ENCODE data around the gene CADM1.

The CADM1 gene

DNA sequence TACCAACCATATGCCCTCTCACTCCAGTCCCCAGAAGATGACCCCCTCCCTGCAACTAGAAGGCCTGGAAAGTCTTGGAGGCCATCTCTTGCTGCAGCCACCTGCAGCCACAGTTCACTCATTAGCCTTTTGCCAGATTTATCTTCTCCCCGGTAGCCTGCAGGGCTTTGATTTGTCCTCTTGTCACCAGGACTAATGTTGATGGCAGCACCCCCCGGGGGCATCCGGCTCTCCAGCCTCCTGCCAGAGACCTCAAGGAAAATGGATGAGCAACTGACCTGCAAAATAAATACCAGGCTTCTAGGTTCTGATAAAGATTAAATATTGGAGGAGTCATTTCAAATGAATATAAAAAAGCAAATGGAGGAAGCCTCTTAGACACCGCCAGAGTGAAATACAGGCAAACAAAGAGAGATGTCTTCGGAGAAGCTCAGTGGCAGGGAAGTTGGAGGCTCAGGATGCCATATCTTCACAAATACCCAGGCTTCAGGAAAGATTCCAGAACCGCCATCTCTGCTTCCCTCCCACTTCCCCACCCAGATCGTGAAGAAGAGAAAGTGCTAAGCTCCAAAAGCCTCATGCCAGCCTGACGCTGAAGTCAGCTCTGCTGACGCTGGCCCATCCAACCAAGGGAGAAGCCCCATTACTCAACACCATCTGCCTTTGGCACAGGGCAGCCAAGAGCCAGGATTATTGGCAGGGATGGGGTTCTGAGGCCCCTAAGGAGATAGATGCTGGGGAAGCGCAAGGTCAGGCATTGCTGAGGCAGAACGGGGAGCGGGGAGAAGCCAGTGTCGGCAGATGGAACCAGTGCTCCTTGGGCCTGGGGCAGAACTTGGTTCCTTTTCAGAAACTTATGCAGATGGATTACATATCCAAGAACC is 362.7 kb downstream of the CADM1 start:
- Histone ChIP-seq H3K9me3 (ENCODE audit: low read depth, low read length) (no peaks in the 10 kb centered on the region), H3K4me3 (no peak overlapping the region), H3K27ac (no peak overlapping the region), H3K9ac (ENCODE audit: insufficient read length) (no peak overlapping the region), H3K36me3 (ENCODE audit: insufficient read depth, low read length) (no peaks in the 10 kb centered on the region)
- no peak for TF ChIP-seq EZH2 (IDR thresholded peaks at IDR 0.05)
- DNase-seq (ENCODE audit: low read depth, low spot score): no peak

- Histone ChIP-seq H3K4me3 (no peak overlapping the region), H3K36me3 (ENCODE audit: insufficient read depth, low read length) (no peaks in the 10 kb centered on the region), H3K27ac (no peak overlapping the region), H3K9me3 (ENCODE audit: low read depth, low read length) (no peaks in the 10 kb centered on the region), H3K9ac (ENCODE audit: insufficient read length) (no peak overlapping the region)
- no peak for DNase-seq (ENCODE audit: low read depth, low spot score)
- TF ChIP-seq FOXP2 (optimal IDR thresholded peaks at IDR 0.05; ENCODE audit: control extremely low read depth, extremely low read length, insufficient read depth) (no peak), POLR2AphosphoS5 (IDR thresholded peaks at IDR 0.05; ENCODE audit: borderline replicate concordance, low read depth, low read length) (no peak), EZH2 (IDR thresholded peaks at IDR 0.05) (no peak)
These were observed 368.3 kb downstream of the CADM1 start for GRCh38 chr11:115135936-115136335.

DNA sequence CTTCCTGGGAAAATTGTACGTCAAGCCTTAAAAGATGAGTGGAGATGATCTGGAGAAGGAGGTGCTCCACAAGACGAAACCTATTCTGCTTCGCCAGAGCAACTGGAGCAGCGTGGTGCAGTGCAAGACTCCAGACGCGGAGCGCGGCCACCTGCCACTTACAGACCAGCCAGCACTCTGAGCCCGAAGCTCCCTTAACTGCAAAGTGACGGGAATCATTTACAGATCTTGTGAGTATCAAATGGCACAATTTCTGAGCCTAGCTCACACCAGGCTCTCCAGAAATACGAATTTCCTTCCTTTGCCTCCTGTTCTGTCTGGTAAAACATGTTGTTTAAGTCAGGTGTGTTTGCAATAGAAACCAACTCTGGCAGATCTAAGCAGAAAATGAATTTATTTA is 369.3 kb downstream of the CADM1 start:
- TF ChIP-seq POLR2AphosphoS5 (IDR thresholded peaks at IDR 0.05; ENCODE audit: borderline replicate concordance, low read depth, low read length) (no peak), EZH2 (IDR thresholded peaks at IDR 0.05) (no peak), FOXP2 (optimal IDR thresholded peaks at IDR 0.05; ENCODE audit: control extremely low read depth, extremely low read length, insufficient read depth) (no peak)
- H3K4me3 ChIP-seq: no peak overlapping the region
- DNase-seq (ENCODE audit: low read depth, low spot score): no peak
- H3K9ac ChIP-seq (ENCODE audit: insufficient read length): no peak overlapping the region
- no peaks in the 10 kb centered on the region for H3K9me3 ChIP-seq (ENCODE audit: low read depth, low read length)
- no peaks in the 10 kb centered on the region for H3K36me3 ChIP-seq (ENCODE audit: insufficient read depth, low read length)
- H3K27ac ChIP-seq: no peak overlapping the region

- no peak overlapping the region for H3K27ac ChIP-seq
- TF ChIP-seq FOXP2 (optimal IDR thresholded peaks at IDR 0.05; ENCODE audit: control extremely low read depth, extremely low read length, insufficient read depth) (no peak), POLR2AphosphoS5 (IDR thresholded peaks at IDR 0.05; ENCODE audit: borderline replicate concordance, low read depth, low read length) (no peak), EZH2 (IDR thresholded peaks at IDR 0.05) (no peak)
- H3K9ac ChIP-seq (ENCODE audit: insufficient read length): no peak overlapping the region
- DNase-seq (ENCODE audit: low read depth, low spot score): no peak
- no peaks in the 10 kb centered on the region for H3K36me3 ChIP-seq (ENCODE audit: insufficient read depth, low read length)
- no peaks in the 10 kb centered on the region for H3K9me3 ChIP-seq (ENCODE audit: low read depth, low read length)
- H3K4me3 ChIP-seq: no peak overlapping the region
These were observed 370.6 kb downstream of the CADM1 start for GRCh38 chr11:115133475-115134209.

DNA sequence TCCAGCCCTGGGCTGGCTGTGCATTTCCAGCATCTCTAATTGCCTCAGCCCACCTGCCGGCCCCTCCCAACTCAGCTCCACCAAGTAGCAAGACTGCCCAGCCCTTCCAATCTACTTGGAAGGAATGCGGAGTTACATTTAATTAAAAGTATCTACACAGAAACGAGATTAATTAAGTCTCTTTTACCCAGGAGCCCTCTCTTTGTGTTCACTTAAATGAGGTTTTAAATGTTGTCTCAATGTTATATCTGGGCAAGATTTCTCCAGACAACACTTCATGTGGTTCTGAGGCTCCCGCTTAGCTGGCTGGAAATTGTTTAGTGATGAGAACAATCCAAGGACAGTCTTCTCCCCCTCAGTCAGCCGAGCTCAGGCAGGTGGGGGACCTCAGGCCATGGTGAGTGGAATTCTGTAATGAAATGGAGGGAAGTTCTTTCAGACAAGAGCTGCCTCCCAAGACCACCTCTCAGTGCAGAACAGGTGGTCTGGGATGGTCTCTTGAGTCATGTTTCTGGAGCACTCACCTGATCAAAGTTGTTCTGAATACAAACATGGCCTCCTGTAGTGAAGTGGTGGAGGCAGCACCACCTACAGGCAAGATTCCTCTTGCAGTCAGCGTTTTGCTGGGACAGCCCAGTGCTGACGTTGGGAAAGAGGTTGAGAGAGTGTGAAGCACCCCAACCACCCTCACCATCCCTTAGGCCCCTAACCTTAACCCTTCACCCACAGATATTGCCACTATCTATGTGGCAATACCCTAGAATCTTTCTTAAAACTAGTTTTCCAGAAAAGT is 371.6 kb downstream of the CADM1 start:
- no peaks in the 10 kb centered on the region for H3K36me3 ChIP-seq (ENCODE audit: insufficient read depth, low read length)
- no peak overlapping the region for H3K27ac ChIP-seq
- TF ChIP-seq FOXP2 (optimal IDR thresholded peaks at IDR 0.05; ENCODE audit: control extremely low read depth, extremely low read length, insufficient read depth) (no peak), POLR2AphosphoS5 (IDR thresholded peaks at IDR 0.05; ENCODE audit: borderline replicate concordance, low read depth, low read length) (no peak), EZH2 (IDR thresholded peaks at IDR 0.05) (no peak)
- H3K9me3 ChIP-seq (ENCODE audit: low read depth, low read length): no peaks in the 10 kb centered on the region
- H3K4me3 ChIP-seq: no peak overlapping the region
- no peak overlapping the region for H3K9ac ChIP-seq (ENCODE audit: insufficient read length)
- no peak for DNase-seq (ENCODE audit: low read depth, low spot score)

DNA sequence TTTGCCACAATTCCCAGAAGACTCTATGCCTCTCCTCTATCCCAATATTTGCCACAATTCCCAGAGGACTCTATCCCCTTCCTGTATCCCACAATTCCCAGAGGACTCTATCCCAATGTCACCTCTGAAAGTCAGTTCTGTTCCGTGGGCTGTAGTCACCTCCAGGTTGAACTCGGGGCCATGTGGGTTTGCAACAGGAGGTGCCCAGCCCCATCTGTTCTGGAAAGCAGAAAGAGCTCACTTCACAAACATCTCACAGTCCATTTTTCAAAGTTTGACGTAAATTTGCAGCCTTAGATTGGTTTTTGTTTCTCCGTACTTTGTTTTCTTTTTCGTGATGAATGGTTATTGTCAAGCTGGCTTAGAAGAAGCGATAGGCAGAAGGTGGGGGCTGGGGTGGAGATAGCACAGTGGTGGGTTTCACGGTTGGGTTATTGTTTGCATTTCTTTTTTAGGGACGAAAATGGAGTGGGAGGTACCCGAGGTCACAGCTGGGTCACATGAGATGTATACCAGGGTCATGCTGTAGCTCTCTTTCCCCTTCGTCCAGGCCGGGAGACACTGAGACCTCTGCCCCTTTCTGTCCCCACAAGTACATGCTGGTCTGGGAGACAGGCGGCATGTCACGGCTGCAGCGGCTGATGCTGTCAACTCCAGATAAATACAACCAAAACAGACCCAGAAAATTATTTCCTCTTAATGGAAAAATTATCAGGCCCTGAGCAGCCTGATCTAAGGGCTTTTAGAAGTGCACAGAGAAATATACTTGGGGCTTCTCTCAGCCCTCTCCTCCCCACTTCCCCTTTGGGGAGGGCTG is 374.5 kb downstream of the CADM1 start:
- TF ChIP-seq POLR2AphosphoS5 (IDR thresholded peaks at IDR 0.05; ENCODE audit: borderline replicate concordance, low read depth, low read length) (no peak), FOXP2 (optimal IDR thresholded peaks at IDR 0.05; ENCODE audit: control extremely low read depth, extremely low read length, insufficient read depth) (no peak), EZH2 (IDR thresholded peaks at IDR 0.05) (no peak)
- no peak overlapping the region for H3K4me3 ChIP-seq
- no peak for DNase-seq (ENCODE audit: low read depth, low spot score)
- no peaks in the 10 kb centered on the region for H3K36me3 ChIP-seq (ENCODE audit: insufficient read depth, low read length)
- H3K9ac ChIP-seq (ENCODE audit: insufficient read length): no peak overlapping the region
- H3K9me3 ChIP-seq (ENCODE audit: low read depth, low read length): no peaks in the 10 kb centered on the region
- H3K27ac ChIP-seq: no peak overlapping the region

GRCh38 chr11:115128226-115128625 is 376.0 kb downstream of the CADM1 start:
- no peaks in the 10 kb centered on the region for H3K36me3 ChIP-seq (ENCODE audit: insufficient read depth, low read length)
- no peak for DNase-seq (ENCODE audit: low read depth, low spot score)
- no peak overlapping the region for H3K4me3 ChIP-seq
- TF ChIP-seq EZH2 (IDR thresholded peaks at IDR 0.05) (no peak), POLR2AphosphoS5 (IDR thresholded peaks at IDR 0.05; ENCODE audit: borderline replicate concordance, low read depth, low read length) (no peak), FOXP2 (optimal IDR thresholded peaks at IDR 0.05; ENCODE audit: control extremely low read depth, extremely low read length, insufficient read depth) (no peak)
- no peak overlapping the region for H3K27ac ChIP-seq
- H3K9me3 ChIP-seq (ENCODE audit: low read depth, low read length): no peaks in the 10 kb centered on the region
- no peak overlapping the region for H3K9ac ChIP-seq (ENCODE audit: insufficient read length)

Measured in SK-N-MC (cell line).